K562 (cell line): ENCODE measurements around the gene C11orf86. TPM values are rescaled to one million over a fixed set of nuclear protein-coding genes. Genes with fewer than 3 reads are reported as not detected.

Experiments used
- ATAC-seq: fragments of 200-7000 bp; cut with Tn5 transposase; 3 replicates; pipeline ENCODE4 v1.9.1; 2020; ENCODE audit warnings: moderate library complexity
- BruUV-seq: library from RNA; stranded (reverse); fragments of 400-500 nt; replicated peaks from 2 replicates; lab custom pipeline; 2021; lab: Mats Ljungman, UMichigan
- CTCF ChIA-PET: fragments of 300-600 bp; formaldehyde crosslinking; extraction: SDS; loops from one replicate; lab custom pipeline; 2021; ENCODE audit warnings: low intra/inter-chr PET ratio; lab: Yijun Ruan, JAX
- POLR2A ChIA-PET: fragments of 300-600, 350-650 bp; sonication (Branson Sonifier 250); formaldehyde crosslinking; extraction: SDS; loops from one replicate; lab custom pipeline; 2021; ENCODE audit warnings: antibody characterized with exemption, inconsistent platforms; lab: Yijun Ruan, JAX
- DNase-seq, 4 experiments: peaks; one replicate each; pipeline versions ENCODE4 v3.0.0 to v3.0.0-alpha.2; 2011 to 2018; ENCODE audit warnings: low spot score in 3 of 4, mixed read lengths in 3 of 4; ENCODE audit errors: extremely low read depth in 1 of 4
- FAIRE-seq: peaks from 2 replicates; lab custom pipeline; 2011; peaks lifted over from hg19 to GRCh38; lab: Jason Lieb, UNC
- H2AFZ ChIP-seq: 2 replicates; pipeline ENCODE4 v1.6.0; 2011; ENCODE audit warnings: low read depth, low read length, control low read depth, inconsistent platforms
- H3K27ac ChIP-seq: fragments of 200-600 bp; 3 replicates; pipeline ENCODE4 v1.8.0; 2011; ENCODE audit warnings: low read depth, mild to moderate bottlenecking, control low read depth, inconsistent platforms, low read length, moderate library complexity, mixed read lengths; ENCODE audit errors: extremely low read depth
- H3K27me3 ChIP-seq, 2 experiments: fragments of 300-600 bp in 1 of 2; 2 replicates in 1 of 2; 3 replicates in 1 of 2; pipeline versions ENCODE4 v1.6.0 to v1.8.0; 2011; ENCODE audit warnings: inconsistent platforms in 2 of 2, low read length in 2 of 2, mild to moderate bottlenecking in 1 of 2, mixed read lengths in 1 of 2, moderate library complexity in 1 of 2; ENCODE audit not compliant: control insufficient read depth in 2 of 2, insufficient read depth in 2 of 2
- H3K36me3 ChIP-seq: fragments of 300-600 bp; 3 replicates; pipeline ENCODE4 v1.8.0; 2011; ENCODE audit warnings: mild to moderate bottlenecking, low read length, inconsistent platforms; ENCODE audit not compliant: control insufficient read depth, insufficient read depth
- H3K4me1 ChIP-seq, 2 experiments: fragments of 200-600 bp in 1 of 2; replicated peaks in 1 of 2; 2 replicates in 1 of 2; 3 replicates in 1 of 2; pipeline versions ENCODE4 v1.5.1 to v1.8.0; 2011; ENCODE audit warnings: inconsistent platforms in 2 of 2, low read length in 2 of 2, mild to moderate bottlenecking in 1 of 2, mixed read lengths in 1 of 2, moderate library complexity in 1 of 2; ENCODE audit not compliant: control insufficient read depth in 2 of 2, insufficient read depth in 2 of 2
- H3K4me2 ChIP-seq: 2 replicates; pipeline ENCODE4 v1.6.1; 2011; ENCODE audit warnings: low read length, control low read depth, inconsistent platforms, mixed read lengths; ENCODE audit not compliant: insufficient read depth
- H3K4me3 ChIP-seq: fragments of 200-600 bp; sonication (generic), shearing (Covaris generic); 2 replicates; pipeline ENCODE4 v1.5.1; 2016; ENCODE audit warnings: control low read depth, inconsistent platforms
- H3K79me2 ChIP-seq: fragments of 200-600 bp; 3 replicates; pipeline ENCODE4 v1.8.0; 2011; ENCODE audit warnings: low read length, inconsistent platforms; ENCODE audit not compliant: control insufficient read depth, insufficient read depth
- H3K9ac ChIP-seq, 2 experiments: 2 replicates each; pipeline versions ENCODE4 v1.6.0 to v1.6.1; 2011; ENCODE audit warnings: low read depth in 2 of 2, low read length in 2 of 2, control low read depth in 1 of 2, inconsistent platforms in 1 of 2, mild to moderate bottlenecking in 1 of 2, mixed read lengths in 1 of 2; ENCODE audit not compliant: insufficient read depth in 1 of 2
- H3K9me1 ChIP-seq: one replicate; pipeline ENCODE4 v1.6.0; 2011; ENCODE audit warnings: inconsistent platforms, mild to moderate bottlenecking, low read length, moderate library complexity; ENCODE audit not compliant: control insufficient read depth, insufficient read depth
- H3K9me3 ChIP-seq: replicated peaks from 2 replicates; pipeline ENCODE4 v1.5.1; 2011; ENCODE audit warnings: low read depth, low read length, inconsistent platforms; ENCODE audit not compliant: control insufficient read depth, insufficient read depth
- H4K20me1 ChIP-seq: replicated peaks from 2 replicates; pipeline ENCODE4 v1.6.1; 2011; ENCODE audit warnings: low read length, inconsistent platforms, mixed read lengths; ENCODE audit not compliant: control insufficient read depth, insufficient read depth
- CEBPB ChIP-seq: fragments of 450-650 bp; IDR thresholded peaks from 2 replicates; pipeline ENCODE4 v1.6.1; 2016; ENCODE audit warnings: missing genetic modification characterization, missing compliant biosample characterization
- HDAC2 ChIP-seq: fragments of 450-650 bp; IDR thresholded peaks from 2 replicates; pipeline ENCODE4 v1.6.1; 2016; ENCODE audit warnings: mild to moderate bottlenecking
- HDAC3 ChIP-seq: fragments of 450-650 bp; IDR thresholded peaks from 2 replicates; pipeline ENCODE4 v1.6.1; 2018; ENCODE audit warnings: borderline replicate concordance, mild to moderate bottlenecking, moderate library complexity; ENCODE audit not compliant: partially characterized antibody
- HNRNPL ChIP-seq: fragments of 200-400 bp; formaldehyde crosslinking; IDR thresholded peaks from 2 replicates; pipeline ENCODE4 v1.6.1; 2017; ENCODE audit warnings: low read depth, mild to moderate bottlenecking, low read length
- IRF9 ChIP-seq: fragments of 450-650 bp; IDR thresholded peaks from 2 replicates; pipeline ENCODE4 v1.6.1; 2016; ENCODE audit warnings: missing biosample characterization, missing genetic modification characterization
- OTX1 ChIP-seq: fragments of 450-650 bp; formaldehyde crosslinking; IDR thresholded peaks from 2 replicates; pipeline ENCODE4 v1.4.0; 2022; ENCODE audit warnings: mild to moderate bottlenecking
- RCOR1 ChIP-seq, 2 experiments: IDR thresholded peaks; 2 replicates each; pipeline ENCODE4 v1.6.1; 2012; ENCODE audit warnings: low read depth in 2 of 2, low read length in 2 of 2, borderline replicate concordance in 1 of 2, improper control_type of control experiment in 1 of 2
- TEAD1 ChIP-seq, 2 experiments: fragments of 450-650 bp in 1 of 2; sonication (generic) in 1 of 2; formaldehyde crosslinking; IDR thresholded peaks; 2 replicates each; pipeline versions ENCODE4 v1.4.0 to v1.8.0; 2020 to 2022; ENCODE audit warnings: mild to moderate bottlenecking in 2 of 2, missing genetic modification reagents in 1 of 2
- ZNF696 ChIP-seq: fragments of 250-450 bp; sonication (Bioruptor Pico); conservative IDR thresholded peaks from 2 replicates; pipeline ENCODE4 v1.4.0; 2020; ENCODE audit warnings: mild to moderate bottlenecking, moderate library complexity
- WGBS: fragments of 100-300 bp; shearing (Covaris generic); methylation state at CpG from one replicate; pipeline ENCODE4 v1.1.6; 2016; ENCODE audit warnings: low coverage, mixed read lengths; ENCODE audit not compliant: insufficient coverage; ENCODE audit errors: missing lambda C conversion rate; 5-methylcytosine and 5-hydroxymethylcytosine counted together
- in situ Hi-C: fragments of 300-500 bp; cut with MboI; formaldehyde crosslinking; loops from 4 replicates; pipeline ENCODE4 v1.15.0; 2018; ENCODE audit warnings: inconsistent platforms, mixed read lengths
- intact Hi-C: fragments of 100-400 bp; cut with micrococcal nuclease; formaldehyde crosslinking; loops from 2 replicates; pipeline ENCODE4 v1.14.2; 2022
- polyA plus RNA-seq, 8 experiments: library from polyadenylated mRNA; depleted of rRNA in 4 of 8; stranded (reverse) in 5 of 8; unstranded in 3 of 8; fragments of >200 nt; fragmentation: Nextera tagmentation in 2 of 8; fragmentation: Illumina TruSeq in 1 of 8; extraction: Ambion mirVana in 2 of 8; extraction: Trizol in 1 of 8; gene quantifications; 2 replicates each; pipeline versions ENCODE4 v1.2.1 to v1.2.3, GENCODE V29; 2011 to 2014; ENCODE audit warnings: inconsistent platforms in 1 of 8, missing spikeins in 1 of 8
- total RNA-seq, 7 experiments: library from RNA; depleted of rRNA in 6 of 7; stranded (reverse); fragments of >200 nt in 6 of 7; fragmentation: Illumina TruSeq in 2 of 7; extraction: Trizol in 2 of 7; gene quantifications; 2 replicates each; pipeline versions ENCODE4 v1.2.1 to v1.2.3, GENCODE V29; 2011 to 2021; ENCODE audit warnings: low replicate concordance in 1 of 7
- TF ChIP-seq, protein P1 (sequence below): fragments of 450-650 bp; conservative IDR thresholded peaks from 2 replicates; pipeline ENCODE4 v1.6.1; 2016; ENCODE audit warnings: missing genetic modification characterization, low read depth, mild to moderate bottlenecking, control low read depth, missing compliant biosample characterization

The C11orf86 gene
- total and polyA plus RNA-seq, 9 of the 15 experiments (the other 6 are each of a cell fraction or from before 2014, with no cell fraction given) = not detected

DNA sequence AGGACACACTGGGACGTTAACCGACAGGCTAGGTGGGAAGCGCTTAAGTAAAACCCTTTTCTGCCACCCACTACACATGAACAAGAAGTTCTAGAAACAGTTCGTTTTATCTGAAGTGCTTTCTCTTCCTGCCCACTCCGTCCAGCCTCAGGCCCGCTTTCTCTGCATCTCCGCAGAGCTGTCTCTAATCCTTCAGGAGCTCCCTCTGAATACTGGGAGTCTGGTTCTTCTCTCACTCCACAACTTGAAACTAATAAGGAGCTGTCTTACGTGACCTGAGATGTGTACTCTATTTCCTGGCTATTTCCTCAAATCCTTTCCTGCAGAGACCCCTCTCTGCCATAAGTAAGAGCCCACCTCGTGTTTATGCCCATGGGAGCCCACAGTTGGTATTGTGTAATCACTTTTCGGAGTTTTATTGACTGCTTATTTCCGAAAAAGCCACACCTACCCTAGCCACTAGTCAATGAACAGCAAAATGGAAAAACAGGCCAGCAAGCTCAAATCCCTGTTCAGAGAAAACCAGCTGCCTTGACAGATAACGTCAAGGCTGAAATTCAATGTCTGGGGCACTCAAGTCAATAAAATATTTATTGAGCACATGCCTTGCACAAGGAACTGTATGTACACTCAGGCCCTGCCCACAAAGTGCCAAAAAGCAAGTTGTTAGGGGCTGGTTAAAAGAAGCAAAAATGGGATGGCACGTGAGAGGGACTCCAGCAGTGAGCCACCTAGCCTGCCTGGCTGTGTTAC is 21.8 kb upstream of the C11orf86 start:
- BruUV-seq = no TSS peak

DNA sequence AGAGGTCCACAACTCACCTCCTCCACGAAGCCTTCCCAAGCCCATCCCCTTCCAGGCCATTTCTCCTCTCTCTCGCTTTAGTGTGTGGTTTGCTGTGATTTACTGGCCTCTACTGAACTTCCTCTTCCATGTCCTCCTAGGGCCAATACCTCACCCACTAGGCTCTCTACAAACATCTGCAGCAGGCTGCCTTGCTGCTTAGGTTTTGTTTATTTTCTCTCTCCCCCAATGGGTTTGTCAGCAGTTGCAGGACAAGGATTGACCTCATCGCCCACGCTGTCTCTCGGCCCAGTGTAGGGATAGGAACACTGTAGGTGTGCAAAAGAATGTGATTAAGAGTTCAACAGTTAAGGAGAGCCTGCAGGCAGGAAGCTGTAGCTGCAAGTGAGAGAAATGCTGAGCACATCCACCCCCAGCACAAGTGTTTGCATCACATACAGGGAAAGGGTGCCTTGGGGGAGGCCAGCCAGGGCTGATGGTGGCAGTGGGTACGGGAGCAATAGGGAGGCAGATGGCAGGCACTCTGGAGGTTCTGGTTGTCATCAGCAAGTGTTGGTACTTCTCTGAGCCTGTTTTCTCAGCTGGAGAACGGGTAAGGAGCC is 18.3 kb upstream of the C11orf86 start:
- Histone ChIP-seq H3K4me1 (peaks cover 9 to 19% of the 10 kb centered on the region in 2 experiments), H3K27me3 (no peaks in the 10 kb centered on the region), H4K20me1 (no peaks in the 10 kb centered on the region; the same call in 1 of the 2 replicates), H3K4me2 (no peak overlapping the region), H3K36me3 (peaks cover 8% of the 10 kb centered on the region; the same call in 2 of the 3 replicates), H3K9me1 (no peaks in the 10 kb centered on the region), H3K4me3 (no peak overlapping the region), H3K9me3 (no peaks in the 10 kb centered on the region), H3K79me2 (peaks cover 3% of the 10 kb centered on the region; the same call in 1 of the 3 replicates), H3K9ac (peak overlapping the region in 1 of 2 experiments; percentile 93; a peak in 2 of 4 replicates), H3K27ac (no peak overlapping the region), H2AFZ (no peak overlapping the region)
- in situ Hi-C loops = no loop called here
- WGBS = 81% methylated on average over 7 of the region's 7 CpGs
- ATAC-seq (no peak), FAIRE-seq (no peak), DNase-seq (peak in 2 of 4 experiments; percentile 8 to 23)
- POLR2A ChIA-PET = interaction anchor here (1.4 to 1.5 kb wide), 2 partner anchors 10 to 16 kb away, joined by 3 to 4 read pairs; no protein-coding TSS in a partner anchor
- CTCF ChIA-PET = no interaction called here
- BruUV-seq = TSS peak; percentile 66
- intact Hi-C loops = loop anchor here (5.0 kb wide), 1 partner anchor 64 kb away; no protein-coding TSS in a partner anchor
- TF ChIP-seq HDAC2 (peak; percentile 43; the same call in 1 of the 2 replicates), HDAC3 (no peak), IRF9 (tag) (no peak), RCOR1 (IDR thresholded peaks at IDR 0.05; ENCODE audit: borderline replicate concordance in 1 of 2, low read depth in 2 of 2, low read length in 2 of 2) (peak in 1 of 2 experiments; percentile 65; a peak in 2 of 4 replicates), TEAD1 (CRISPR knock-in tag; IDR thresholded peaks at IDR 0.05) (0 out of 4 replicates have a peak, but pooled peaks of 1 of the 2 experiments have one; percentile 27), HNRNPL (no peak), ZNF696 (CRISPR knock-in tag) (no peak)
- TF ChIP-seq, protein P1, sequence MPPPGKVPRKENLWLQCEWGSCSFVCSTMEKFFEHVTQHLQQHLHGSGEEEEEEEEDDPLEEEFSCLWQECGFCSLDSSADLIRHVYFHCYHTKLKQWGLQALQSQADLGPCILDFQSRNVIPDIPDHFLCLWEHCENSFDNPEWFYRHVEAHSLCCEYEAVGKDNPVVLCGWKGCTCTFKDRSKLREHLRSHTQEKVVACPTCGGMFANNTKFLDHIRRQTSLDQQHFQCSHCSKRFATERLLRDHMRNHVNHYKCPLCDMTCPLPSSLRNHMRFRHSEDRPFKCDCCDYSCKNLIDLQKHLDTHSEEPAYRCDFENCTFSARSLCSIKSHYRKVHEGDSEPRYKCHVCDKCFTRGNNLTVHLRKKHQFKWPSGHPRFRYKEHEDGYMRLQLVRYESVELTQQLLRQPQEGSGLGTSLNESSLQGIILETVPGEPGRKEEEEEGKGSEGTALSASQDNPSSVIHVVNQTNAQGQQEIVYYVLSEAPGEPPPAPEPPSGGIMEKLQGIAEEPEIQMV (tag) = no peak

More for the DNA sequence above, 21.8 kb upstream of the C11orf86 start:
- H3K27ac ChIP-seq = no peak overlapping the region
- H3K36me3 ChIP-seq = peaks cover 8% of the 10 kb centered on the region; the same call in 2 of the 3 replicates
- no peak for DNase-seq
- H3K9ac ChIP-seq = no peak overlapping the region; a peak in 1 of 4 replicates
- in situ Hi-C loops (no loop called here), intact Hi-C loops (no loop called here)
- no peak overlapping the region for H2AFZ ChIP-seq
- FAIRE-seq = no peak
- no peak overlapping the region for H3K4me3 ChIP-seq
- ChIA-PET POLR2A (no interaction called here), CTCF (no interaction called here)
- peaks cover 10 to 14% of the 10 kb centered on the region in 2 experiments for H3K4me1 ChIP-seq
- no peaks in the 10 kb centered on the region for H3K9me1 ChIP-seq
- WGBS = 76% methylated on average over 13 of the region's 13 CpGs
- H3K79me2 ChIP-seq = peaks cover 3% of the 10 kb centered on the region; the same call in 1 of the 3 replicates
- TF ChIP-seq CEBPB (tag) (peak; percentile 58), OTX1 (CRISPR knock-in tag) (no peak)
- H3K27me3 ChIP-seq = no peaks in the 10 kb centered on the region
- no peaks in the 10 kb centered on the region; the same call in 1 of the 2 replicates for H4K20me1 ChIP-seq
- no peaks in the 10 kb centered on the region for H3K9me3 ChIP-seq
- H3K4me2 ChIP-seq = no peak overlapping the region
- no peak for ATAC-seq
